Measurements from ENCODE around the gene SYT5. TPM values are rescaled to one million over a fixed set of nuclear protein-coding genes. Genes with fewer than 3 reads are reported as not detected.

Gene SYT5
- total and polyA plus RNA-seq, 2 of the 8 experiments (the other 6 are each of a cell fraction or from before 2014, with no cell fraction given) = 0.35 to 0.67 TPM

GRCh38 chr19:55181740-55182139 lies 1.7 kb upstream of the SYT5 start:
- Histone ChIP-seq H3K9me3 (ENCODE audit: insufficient read depth in 2 of 2, low read depth in 1 of 2, low read length in 1 of 2) (no peaks in the 10 kb centered on the region), H2BK20ac (ENCODE audit: low read length) (no peak overlapping the region), H3K23ac (ENCODE audit: insufficient read length) (no peak overlapping the region), H3K79me2 (ENCODE audit: control insufficient read depth in 1 of 2, insufficient read depth in 2 of 2, low read length in 2 of 2) (no peaks in the 10 kb centered on the region), H4K20me1 (replicated peaks in 1 of 2; ENCODE audit: control insufficient read depth in 1 of 2, insufficient read depth in 2 of 2, low read length in 2 of 2) (peaks cover 0 to 7% of the 10 kb centered on the region in 2 experiments), H3K27ac (ENCODE audit: low read depth, low read length) (no peak overlapping the region), H3K14ac (ENCODE audit: insufficient read length) (no peak overlapping the region), H3K4me3 (ENCODE audit: extremely low read depth in 1 of 4, insufficient read depth in 2 of 4, low read depth in 3 of 4, low read length in 4 of 4) (no peak overlapping the region), H4K91ac (replicated peaks; ENCODE audit: insufficient read length, low read length) (no peak overlapping the region), H3K27me3 (replicated peaks in 1 of 4; ENCODE audit: control insufficient read depth in 3 of 4, extremely low read depth in 1 of 4, insufficient read depth in 3 of 4, low read length in 3 of 4) (peaks cover 0 to 36% (median 22%) of the 10 kb centered on the region in 4 experiments; a peak in 5 of 7 replicates), H2AK5ac (ENCODE audit: low read depth, low read length) (no peak overlapping the region), H2BK5ac (ENCODE audit: low read depth, low read length) (no peak overlapping the region), H3K56ac (replicated peaks; ENCODE audit: insufficient read length, low read depth, low read length) (no peak overlapping the region), H3K9ac (replicated peaks in 1 of 4; ENCODE audit: extremely low read depth in 1 of 4, low read depth in 3 of 4, low read length in 3 of 4) (no peak overlapping the region), H3K4ac (replicated peaks; ENCODE audit: insufficient read length, low read depth, low read length) (no peak overlapping the region), H2BK15ac (ENCODE audit: low read length) (no peak overlapping the region), H3K4me1 (replicated peaks in 1 of 4; ENCODE audit: control insufficient read depth in 3 of 4, insufficient read depth in 4 of 4, low read length in 3 of 4) (peaks cover 0 to 6% (median 5%) of the 10 kb centered on the region in 4 experiments; a peak in 5 of 7 replicates), H3K23me2 (ENCODE audit: low read depth, low read length) (peaks cover 12% of the 10 kb centered on the region; the same call in 1 of the 2 replicates), H3K36me3 (ENCODE audit: control insufficient read depth in 2 of 4, insufficient read depth in 4 of 4, low read length in 3 of 4) (no peaks in the 10 kb centered on the region), H3K4me2 (ENCODE audit: insufficient read depth in 1 of 2, low read depth in 2 of 2, low read length in 2 of 2) (no peak overlapping the region), H4K8ac (ENCODE audit: extremely low read depth, insufficient read depth, low read length) (no peak overlapping the region), H3K18ac (ENCODE audit: extremely low read depth, low read length) (no peak overlapping the region), H2AFZ (ENCODE audit: low read length) (no peak overlapping the region), H3K79me1 (ENCODE audit: low read depth, low read length) (no peaks in the 10 kb centered on the region), H2BK12ac (ENCODE audit: low read depth, low read length) (no peak overlapping the region), H4K5ac (ENCODE audit: insufficient read length, low read depth, low read length) (no peak overlapping the region), H2BK120ac (replicated peaks; ENCODE audit: low read depth, low read length) (no peak overlapping the region)
- no peak for TF ChIP-seq RBBP5 (IDR thresholded peaks at IDR 0.05; ENCODE audit: borderline replicate concordance, low read depth, low read length)
- no peak for TF ChIP-seq KDM4A (IDR thresholded peaks at IDR 0.05; ENCODE audit: low read depth, low read length, severe bottlenecking)
- no peak for TF ChIP-seq BACH1 (IDR thresholded peaks at IDR 0.05; ENCODE audit: low read length)
- no peak for TF ChIP-seq SIN3A (conservative IDR thresholded peaks at IDR 0.05 in 1 of 2, IDR thresholded peaks at IDR 0.05 in 1 of 2; ENCODE audit: low read depth in 1 of 2, low read length in 2 of 2)
- no peak for TF ChIP-seq PHF8 (conservative IDR thresholded peaks at IDR 0.05; ENCODE audit: low read depth, low read length)
- TF ChIP-seq NRF1 (IDR thresholded peaks at IDR 0.05; ENCODE audit: low read depth, low read length) = no peak
- TF ChIP-seq JUND (IDR thresholded peaks at IDR 0.05; ENCODE audit: low read length) = no peak
- TF ChIP-seq CHD1 (IDR thresholded peaks at IDR 0.05; ENCODE audit: low read depth, low read length) = no peak
- TF ChIP-seq SUZ12 (IDR thresholded peaks at IDR 0.05; ENCODE audit: low read length) = no peak
- POLR2A ChIA-PET (ENCODE audit: partially characterized antibody) = interaction anchor here (0.9 to 1.2 kb wide), 3 partner anchors 59 to 202 kb away, joined by 3 to 5 read pairs (median 3); partner anchors contain the start of gene TMEM238
- DNase-seq (ENCODE audit: low read depth in 1 of 2, low spot score in 2 of 2) (no peak), FAIRE-seq (no peak)
- CTCF ChIA-PET (ENCODE audit: partially characterized antibody) = interaction anchor here (1.2 kb wide), 1 partner anchor 96 kb away, joined by 4 read pairs; no protein-coding TSS in a partner anchor
- WGBS, 2 experiments (ENCODE audit: extremely low coverage in 1 of 2, insufficient coverage in 1 of 2, insufficient read length in 1 of 2, insufficient replicate concordance in 2 of 2, low coverage in 1 of 2, low lambda C conversion rate in 2 of 2, missing lambda C conversion rate in 1 of 2) = 80% methylated on average over 19 of the region's 20 CpGs; no CpG with 5 or more reads in 1 of the 2 experiments

All from H1 (cell line).